Kasumi-1 (cell line): Measurements from ENCODE around the gene PCGF2.
"Not testable (repeated sequence)": the region's sequence is repeated elsewhere in the genome, so short reads cannot be mapped to it uniquely, and the experiment has no call there.

Experiments used
- DNase-seq, 2 experiments: peaks; one replicate each; lab custom pipeline; 2025; lab: John Stamatoyannopoulos, UW

PCGF2 gene

GRCh38 chr17:38735161-38735997, 12.8 kb downstream of the PCGF2 start:
- peak; percentile 35 to 53 for DNase-seq

- DNase-seq = peak; percentile 21 to 41
Measured at GRCh38 chr17:38733982-38734973, 13.9 kb downstream of the PCGF2 start.

GRCh38 chr17:38733282-38733981, 14.7 kb downstream of the PCGF2 start:
- no peak for DNase-seq

- no peak for DNase-seq
Measured at GRCh38 chr17:38732376-38733281, 15.5 kb downstream of the PCGF2 start.

- peak; percentile 48 to 55 for DNase-seq
Measured at GRCh38 chr17:38731526-38732294, 16.4 kb downstream of the PCGF2 start.

- DNase-seq = peak; percentile 55 to 56
Measured at GRCh38 chr17:38730526-38731379, 17.4 kb downstream of the PCGF2 start.

GRCh38 chr17:38729886-38730525, 18.1 kb downstream of the PCGF2 start, which contains the start of gene CISD3:
TSS of gene CISD3 (plus strand) at chr17:38730341. CDS start at chr17:38730359, 18 bp downstream.
- peak; percentile 71 to 81 for DNase-seq

GRCh38 chr17:38729368-38729885, 18.7 kb downstream of the PCGF2 start:
- no peak for DNase-seq

- peak; percentile 70 to 81 for DNase-seq
Measured at GRCh38 chr17:38728290-38728831, 19.8 kb downstream of the PCGF2 start.

- no peak for DNase-seq
Measured at GRCh38 chr17:38727736-38728135, 20.4 kb downstream of the PCGF2 start.

- DNase-seq = not testable (repeated sequence)
Measured at GRCh38 chr17:38726145-38726544, 22.0 kb downstream of the PCGF2 start.

- no peak for DNase-seq
Measured at GRCh38 chr17:38725066-38725465, 23.1 kb downstream of the PCGF2 start.

GRCh38 chr17:38724337-38724988, 23.7 kb downstream of the PCGF2 start:
- no peak for DNase-seq

- no peak for DNase-seq
Measured at GRCh38 chr17:38721802-38722201, 26.3 kb downstream of the PCGF2 start.

- DNase-seq = no peak
Measured at GRCh38 chr17:38720941-38721340, 27.2 kb downstream of the PCGF2 start.

GRCh38 chr17:38719943-38720641, 28.0 kb downstream of the PCGF2 start:
- DNase-seq = no peak
